ENCODE measurements around the gene SLC17A5.

Gene SLC17A5

GRCh38 chr6:73637404-73637803 is 16.4 kb downstream of the SLC17A5 start:
- H2BK120ac ChIP-seq (ENCODE audit: insufficient read depth, low read length, poor library complexity): no peak overlapping the region
- no peak overlapping the region for H2AFZ ChIP-seq (ENCODE audit: insufficient read depth, low read length, poor library complexity)
- H2AK5ac ChIP-seq (ENCODE audit: low read length): no peak overlapping the region
- H3K79me2 ChIP-seq (ENCODE audit: control insufficient read depth, insufficient read depth, low read length, poor library complexity): no peaks in the 10 kb centered on the region
- no peak overlapping the region for H3K4ac ChIP-seq (ENCODE audit: low read depth, low read length)
- no peak overlapping the region for H3K14ac ChIP-seq (ENCODE audit: low read length)
- no peak overlapping the region for H2BK12ac ChIP-seq (ENCODE audit: low read length)
- H3K9ac ChIP-seq (ENCODE audit: low read length): no peak overlapping the region
- H3K79me1 ChIP-seq (ENCODE audit: low read length): no peaks in the 10 kb centered on the region
- H3K27me3 ChIP-seq (ENCODE audit: insufficient read depth, low read length): no peaks in the 10 kb centered on the region
- H3K27ac ChIP-seq (ENCODE audit: low read depth, low read length): no peak overlapping the region
- no peaks in the 10 kb centered on the region for H3K4me1 ChIP-seq (ENCODE audit: control insufficient read depth in 1 of 2, insufficient read depth in 2 of 2, low read length in 2 of 2)
- H3K23ac ChIP-seq (ENCODE audit: low read length): no peak overlapping the region
- no peak overlapping the region for H3K18ac ChIP-seq (ENCODE audit: low read length)
- no peaks in the 10 kb centered on the region for H3K9me3 ChIP-seq (ENCODE audit: insufficient read depth, low read depth, low read length)
- peaks cover 0 to 3% of the 10 kb centered on the region in 2 experiments for H3K36me3 ChIP-seq (ENCODE audit: control insufficient read depth in 1 of 2, insufficient read depth in 2 of 2, low read length in 2 of 2)
- no peak overlapping the region for H3K4me3 ChIP-seq (ENCODE audit: low read depth, low read length)
- no peak overlapping the region for H4K12ac ChIP-seq (ENCODE audit: low read depth, low read length)
- WGBS (ENCODE audit: extremely low coverage, insufficient coverage, insufficient read length): no CpG with 5 or more reads among the region's 2 CpGs
- DNase-seq: peak in 1 of 2 donors; percentile 29
- H3K4me2 ChIP-seq (ENCODE audit: low read length): no peak overlapping the region
- H4K91ac ChIP-seq (ENCODE audit: low read depth, low read length): no peak overlapping the region
- no peak overlapping the region for H2BK5ac ChIP-seq (ENCODE audit: low read depth, low read length, poor library complexity)
- H4K8ac ChIP-seq (ENCODE audit: low read depth, low read length): no peak overlapping the region

DNA sequence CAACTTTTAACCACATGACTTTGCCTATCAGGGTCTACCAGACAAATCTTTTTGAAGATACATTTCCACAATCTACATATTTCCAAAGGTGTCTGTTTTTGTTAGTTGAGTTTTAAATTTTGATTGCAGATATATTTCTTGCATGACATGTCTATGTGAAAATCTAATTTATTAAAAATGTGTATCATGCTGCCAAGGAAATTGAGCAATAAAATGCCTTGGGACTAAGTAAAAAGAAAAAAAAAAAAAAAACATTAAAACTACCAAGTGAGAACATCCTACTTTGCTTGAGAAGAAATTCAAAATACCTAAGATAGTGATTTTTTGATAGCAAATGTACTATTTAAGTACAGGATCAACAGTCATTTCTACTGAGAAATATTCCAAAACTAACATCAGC is 17.7 kb downstream of the SLC17A5 start:
- DNase-seq: no peak
- Histone ChIP-seq H2AFZ (ENCODE audit: insufficient read depth, low read length, poor library complexity) (no peak overlapping the region), H3K4ac (ENCODE audit: low read depth, low read length) (no peak overlapping the region), H2AK5ac (ENCODE audit: low read length) (no peak overlapping the region), H3K23ac (ENCODE audit: low read length) (no peak overlapping the region), H3K4me3 (ENCODE audit: low read depth, low read length) (no peak overlapping the region), H2BK120ac (ENCODE audit: insufficient read depth, low read length, poor library complexity) (no peak overlapping the region), H3K79me1 (ENCODE audit: low read length) (no peaks in the 10 kb centered on the region), H3K18ac (ENCODE audit: low read length) (no peak overlapping the region), H3K4me1 (ENCODE audit: control insufficient read depth in 1 of 2, insufficient read depth in 2 of 2, low read length in 2 of 2) (peaks cover 0 to 3% of the 10 kb centered on the region in 2 experiments), H4K8ac (ENCODE audit: low read depth, low read length) (no peak overlapping the region), H4K91ac (ENCODE audit: low read depth, low read length) (no peak overlapping the region), H2BK12ac (ENCODE audit: low read length) (no peak overlapping the region), H3K36me3 (ENCODE audit: control insufficient read depth in 1 of 2, insufficient read depth in 2 of 2, low read length in 2 of 2) (peaks cover 0 to 3% of the 10 kb centered on the region in 2 experiments), H3K27ac (ENCODE audit: low read depth, low read length) (no peak overlapping the region), H3K79me2 (ENCODE audit: control insufficient read depth, insufficient read depth, low read length, poor library complexity) (no peaks in the 10 kb centered on the region), H3K4me2 (ENCODE audit: low read length) (no peak overlapping the region), H4K12ac (ENCODE audit: low read depth, low read length) (no peak overlapping the region), H3K9me3 (ENCODE audit: insufficient read depth, low read depth, low read length) (no peaks in the 10 kb centered on the region), H3K14ac (ENCODE audit: low read length) (no peak overlapping the region), H3K27me3 (ENCODE audit: insufficient read depth, low read length) (no peaks in the 10 kb centered on the region), H2BK5ac (ENCODE audit: low read depth, low read length, poor library complexity) (no peak overlapping the region), H3K9ac (ENCODE audit: low read length) (no peak overlapping the region)

DNA sequence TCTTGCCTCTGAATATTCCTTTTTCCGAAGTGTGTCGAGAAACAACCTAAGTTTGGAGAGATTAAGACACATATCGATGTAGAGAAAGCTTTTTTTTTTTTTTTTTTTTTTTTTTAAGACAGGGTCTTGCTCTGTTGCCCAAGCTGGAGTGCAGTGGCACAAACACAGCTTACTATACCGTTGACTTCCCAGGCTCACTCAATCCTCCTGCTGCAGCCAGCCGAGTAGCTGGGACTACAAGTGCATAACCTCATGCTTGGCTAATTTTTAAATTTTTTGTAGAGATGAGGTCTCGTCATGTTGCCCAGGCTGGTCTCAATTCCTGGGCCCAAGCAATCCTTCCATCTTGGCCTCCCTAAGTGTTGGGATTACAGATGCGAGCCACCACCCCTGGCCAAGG is 21.4 kb downstream of the SLC17A5 start:
- H3K14ac ChIP-seq (ENCODE audit: low read length): no peak overlapping the region
- no peak overlapping the region for H3K18ac ChIP-seq (ENCODE audit: low read length)
- H3K9me3 ChIP-seq (ENCODE audit: insufficient read depth, low read depth, low read length): no peaks in the 10 kb centered on the region
- no CpG with 5 or more reads among the region's 7 CpGs for WGBS (ENCODE audit: extremely low coverage, insufficient coverage, insufficient read length)
- H3K4ac ChIP-seq (ENCODE audit: low read depth, low read length): no peak overlapping the region
- no peaks in the 10 kb centered on the region for H3K79me1 ChIP-seq (ENCODE audit: low read length)
- H2BK12ac ChIP-seq (ENCODE audit: low read length): no peak overlapping the region
- H4K8ac ChIP-seq (ENCODE audit: low read depth, low read length): no peak overlapping the region
- no peak overlapping the region for H2AK5ac ChIP-seq (ENCODE audit: low read length)
- H3K4me1 ChIP-seq (ENCODE audit: control insufficient read depth in 1 of 2, insufficient read depth in 2 of 2, low read length in 2 of 2): peaks cover 0 to 3% of the 10 kb centered on the region in 2 experiments
- no peak overlapping the region for H3K4me3 ChIP-seq (ENCODE audit: low read depth, low read length)
- DNase-seq: no peak
- no peak overlapping the region for H2AFZ ChIP-seq (ENCODE audit: insufficient read depth, low read length, poor library complexity)
- H3K36me3 ChIP-seq (ENCODE audit: control insufficient read depth in 1 of 2, insufficient read depth in 2 of 2, low read length in 2 of 2): peaks cover 1 to 5% of the 10 kb centered on the region in 2 experiments
- H2BK120ac ChIP-seq (ENCODE audit: insufficient read depth, low read length, poor library complexity): no peak overlapping the region
- no peak overlapping the region for H3K9ac ChIP-seq (ENCODE audit: low read length)
- H2BK5ac ChIP-seq (ENCODE audit: low read depth, low read length, poor library complexity): no peak overlapping the region
- no peaks in the 10 kb centered on the region for H3K27me3 ChIP-seq (ENCODE audit: insufficient read depth, low read length)
- no peak overlapping the region for H4K12ac ChIP-seq (ENCODE audit: low read depth, low read length)
- no peak overlapping the region for H3K4me2 ChIP-seq (ENCODE audit: low read length)
- H3K27ac ChIP-seq (ENCODE audit: low read depth, low read length): no peak overlapping the region
- H4K91ac ChIP-seq (ENCODE audit: low read depth, low read length): no peak overlapping the region
- no peak overlapping the region for H3K23ac ChIP-seq (ENCODE audit: low read length)
- no peaks in the 10 kb centered on the region for H3K79me2 ChIP-seq (ENCODE audit: control insufficient read depth, insufficient read depth, low read length, poor library complexity)

DNA sequence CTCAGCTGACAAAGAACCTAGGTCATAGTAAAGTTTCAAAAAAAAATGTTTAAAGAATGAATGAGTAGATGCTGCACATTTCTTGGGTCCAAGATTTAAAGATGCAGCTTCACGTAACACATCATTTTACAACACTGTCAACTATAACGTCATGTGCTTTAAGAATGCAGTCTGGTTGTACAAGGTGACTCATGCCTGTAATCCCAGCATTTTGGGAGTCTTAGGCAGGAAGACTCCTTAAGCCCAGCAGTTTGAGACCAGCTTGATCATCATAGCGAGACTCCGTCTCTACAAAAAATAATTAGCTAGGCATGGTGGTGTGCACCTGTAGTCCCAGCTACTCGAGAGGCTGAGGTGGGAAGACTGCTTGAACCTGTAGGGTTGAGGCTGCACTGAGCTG is 21.9 kb downstream of the SLC17A5 start:
- Histone ChIP-seq H2BK120ac (ENCODE audit: insufficient read depth, low read length, poor library complexity) (no peak overlapping the region), H3K36me3 (ENCODE audit: control insufficient read depth in 1 of 2, insufficient read depth in 2 of 2, low read length in 2 of 2) (peaks cover 1 to 5% of the 10 kb centered on the region in 2 experiments), H2AFZ (ENCODE audit: insufficient read depth, low read length, poor library complexity) (no peak overlapping the region), H2AK5ac (ENCODE audit: low read length) (no peak overlapping the region), H4K91ac (ENCODE audit: low read depth, low read length) (no peak overlapping the region), H2BK12ac (ENCODE audit: low read length) (no peak overlapping the region), H3K9me3 (ENCODE audit: insufficient read depth, low read depth, low read length) (no peaks in the 10 kb centered on the region), H2BK5ac (ENCODE audit: low read depth, low read length, poor library complexity) (no peak overlapping the region), H4K12ac (ENCODE audit: low read depth, low read length) (no peak overlapping the region), H3K4ac (ENCODE audit: low read depth, low read length) (no peak overlapping the region), H3K27me3 (ENCODE audit: insufficient read depth, low read length) (no peaks in the 10 kb centered on the region), H3K27ac (ENCODE audit: low read depth, low read length) (no peak overlapping the region), H3K4me3 (ENCODE audit: low read depth, low read length) (no peak overlapping the region), H3K79me2 (ENCODE audit: control insufficient read depth, insufficient read depth, low read length, poor library complexity) (no peaks in the 10 kb centered on the region), H3K79me1 (ENCODE audit: low read length) (no peaks in the 10 kb centered on the region), H3K23ac (ENCODE audit: low read length) (no peak overlapping the region), H4K8ac (ENCODE audit: low read depth, low read length) (no peak overlapping the region), H3K14ac (ENCODE audit: low read length) (no peak overlapping the region), H3K4me1 (ENCODE audit: control insufficient read depth in 1 of 2, insufficient read depth in 2 of 2, low read length in 2 of 2) (peaks cover 0 to 3% of the 10 kb centered on the region in 2 experiments), H3K4me2 (ENCODE audit: low read length) (no peak overlapping the region), H3K18ac (ENCODE audit: low read length) (no peak overlapping the region), H3K9ac (ENCODE audit: low read length) (no peak overlapping the region)
- no CpG with 5 or more reads among the region's 5 CpGs for WGBS (ENCODE audit: extremely low coverage, insufficient coverage, insufficient read length)
- peak; percentile 30 to 74 for DNase-seq

Data from trophoblast cell (in vitro differentiated cells and primary cell).